K562 (cell line): ENCODE measurements around the gene RBM26. TPM values are rescaled to one million over a fixed set of nuclear protein-coding genes. Genes with fewer than 3 reads are reported as not detected.

ENCODE experiments used
- ATAC-seq: fragments of 200-7000 bp; cut with Tn5 transposase; 3 replicates; pipeline ENCODE4 v1.9.1; 2020; ENCODE audit warnings: moderate library complexity
- BruUV-seq: library from RNA; stranded (reverse); fragments of 400-500 nt; replicated peaks from 2 replicates; lab custom pipeline; 2021; lab: Mats Ljungman, UMichigan
- CTCF ChIA-PET: fragments of 300-600 bp; formaldehyde crosslinking; extraction: SDS; loops from one replicate; lab custom pipeline; 2021; ENCODE audit warnings: low intra/inter-chr PET ratio; lab: Yijun Ruan, JAX
- POLR2A ChIA-PET: fragments of 300-600, 350-650 bp; sonication (Branson Sonifier 250); formaldehyde crosslinking; extraction: SDS; loops from one replicate; lab custom pipeline; 2021; ENCODE audit warnings: antibody characterized with exemption, inconsistent platforms; lab: Yijun Ruan, JAX
- DNase-seq, 4 experiments: peaks; one replicate each; pipeline versions ENCODE4 v3.0.0 to v3.0.0-alpha.2; 2011 to 2018; ENCODE audit warnings: low spot score in 3 of 4, mixed read lengths in 3 of 4; ENCODE audit errors: extremely low read depth in 1 of 4
- FAIRE-seq: peaks from 2 replicates; lab custom pipeline; 2011; peaks lifted over from hg19 to GRCh38; lab: Jason Lieb, UNC
- H2AFZ ChIP-seq: 2 replicates; pipeline ENCODE4 v1.6.0; 2011; ENCODE audit warnings: low read depth, low read length, control low read depth, inconsistent platforms
- H3K27ac ChIP-seq: fragments of 200-600 bp; 3 replicates; pipeline ENCODE4 v1.8.0; 2011; ENCODE audit warnings: low read depth, mild to moderate bottlenecking, control low read depth, inconsistent platforms, low read length, moderate library complexity, mixed read lengths; ENCODE audit errors: extremely low read depth
- H3K27me3 ChIP-seq, 2 experiments: fragments of 300-600 bp in 1 of 2; 2 replicates in 1 of 2; 3 replicates in 1 of 2; pipeline versions ENCODE4 v1.6.0 to v1.8.0; 2011; ENCODE audit warnings: inconsistent platforms in 2 of 2, low read length in 2 of 2, mild to moderate bottlenecking in 1 of 2, mixed read lengths in 1 of 2, moderate library complexity in 1 of 2; ENCODE audit not compliant: control insufficient read depth in 2 of 2, insufficient read depth in 2 of 2
- H3K36me3 ChIP-seq: fragments of 300-600 bp; 3 replicates; pipeline ENCODE4 v1.8.0; 2011; ENCODE audit warnings: mild to moderate bottlenecking, low read length, inconsistent platforms; ENCODE audit not compliant: control insufficient read depth, insufficient read depth
- H3K4me1 ChIP-seq, 2 experiments: fragments of 200-600 bp in 1 of 2; replicated peaks in 1 of 2; 2 replicates in 1 of 2; 3 replicates in 1 of 2; pipeline versions ENCODE4 v1.5.1 to v1.8.0; 2011; ENCODE audit warnings: inconsistent platforms in 2 of 2, low read length in 2 of 2, mild to moderate bottlenecking in 1 of 2, mixed read lengths in 1 of 2, moderate library complexity in 1 of 2; ENCODE audit not compliant: control insufficient read depth in 2 of 2, insufficient read depth in 2 of 2
- H3K4me2 ChIP-seq: 2 replicates; pipeline ENCODE4 v1.6.1; 2011; ENCODE audit warnings: low read length, control low read depth, inconsistent platforms, mixed read lengths; ENCODE audit not compliant: insufficient read depth
- H3K4me3 ChIP-seq: fragments of 200-600 bp; sonication (generic), shearing (Covaris generic); 2 replicates; pipeline ENCODE4 v1.5.1; 2016; ENCODE audit warnings: control low read depth, inconsistent platforms
- H3K79me2 ChIP-seq: fragments of 200-600 bp; 3 replicates; pipeline ENCODE4 v1.8.0; 2011; ENCODE audit warnings: low read length, inconsistent platforms; ENCODE audit not compliant: control insufficient read depth, insufficient read depth
- H3K9ac ChIP-seq, 2 experiments: 2 replicates each; pipeline versions ENCODE4 v1.6.0 to v1.6.1; 2011; ENCODE audit warnings: low read depth in 2 of 2, low read length in 2 of 2, control low read depth in 1 of 2, inconsistent platforms in 1 of 2, mild to moderate bottlenecking in 1 of 2, mixed read lengths in 1 of 2; ENCODE audit not compliant: insufficient read depth in 1 of 2
- H3K9me1 ChIP-seq: one replicate; pipeline ENCODE4 v1.6.0; 2011; ENCODE audit warnings: inconsistent platforms, mild to moderate bottlenecking, low read length, moderate library complexity; ENCODE audit not compliant: control insufficient read depth, insufficient read depth
- H3K9me3 ChIP-seq: replicated peaks from 2 replicates; pipeline ENCODE4 v1.5.1; 2011; ENCODE audit warnings: low read depth, low read length, inconsistent platforms; ENCODE audit not compliant: control insufficient read depth, insufficient read depth
- H4K20me1 ChIP-seq: replicated peaks from 2 replicates; pipeline ENCODE4 v1.6.1; 2011; ENCODE audit warnings: low read length, inconsistent platforms, mixed read lengths; ENCODE audit not compliant: control insufficient read depth, insufficient read depth
- E2F3 ChIP-seq: fragments of 250-450 bp; sonication (Bioruptor Pico); IDR thresholded peaks from 2 replicates; pipeline ENCODE4 v1.4.0; 2020; ENCODE audit warnings: mild to moderate bottlenecking
- MEF2A ChIP-seq: IDR thresholded peaks from 2 replicates; pipeline ENCODE4 v1.6.1; 2011; ENCODE audit warnings: low read depth, mild to moderate bottlenecking, low read length, moderate library complexity; ENCODE audit not compliant: control insufficient read depth
- POLR2AphosphoS5 ChIP-seq: IDR thresholded peaks from 2 replicates; pipeline ENCODE4 v1.6.1; 2011; ENCODE audit warnings: mild to moderate bottlenecking, low read depth, low read length, moderate library complexity; ENCODE audit not compliant: control insufficient read depth, insufficient read depth
- RBM39 ChIP-seq: fragments of 200-400 bp; formaldehyde crosslinking; optimal IDR thresholded peaks from 2 replicates; pipeline ENCODE3; 2018; ENCODE audit warnings: low read depth, low read length
- SMARCA4 ChIP-seq: fragments of 450-650 bp; IDR thresholded peaks from 2 replicates; pipeline ENCODE4 v1.6.1; 2016
- SRSF9 ChIP-seq: fragments of 200-400 bp; formaldehyde crosslinking; IDR thresholded peaks from 2 replicates; pipeline ENCODE4 v1.6.1; 2017; ENCODE audit warnings: low read depth, low read length, borderline replicate concordance
- TAF1 ChIP-seq: IDR thresholded peaks from 2 replicates; pipeline ENCODE4 v1.6.1; 2011; ENCODE audit warnings: mild to moderate bottlenecking, low read length, moderate library complexity; ENCODE audit not compliant: insufficient read depth, control insufficient read depth, severe bottlenecking; ENCODE audit errors: extremely low read depth
- ZBTB1 ChIP-seq: sonication (generic); formaldehyde crosslinking; IDR thresholded peaks from 2 replicates; pipeline ENCODE4 v1.8.1; 2023; ENCODE audit warnings: missing genetic modification reagents, low read depth, mild to moderate bottlenecking, borderline replicate concordance
- WGBS: fragments of 100-300 bp; shearing (Covaris generic); methylation state at CpG from one replicate; pipeline ENCODE4 v1.1.6; 2016; ENCODE audit warnings: low coverage, mixed read lengths; ENCODE audit not compliant: insufficient coverage; ENCODE audit errors: missing lambda C conversion rate; 5-methylcytosine and 5-hydroxymethylcytosine counted together
- in situ Hi-C: fragments of 300-500 bp; cut with MboI; formaldehyde crosslinking; loops from 4 replicates; pipeline ENCODE4 v1.15.0; 2018; ENCODE audit warnings: inconsistent platforms, mixed read lengths
- intact Hi-C: fragments of 100-400 bp; cut with micrococcal nuclease; formaldehyde crosslinking; loops from 2 replicates; pipeline ENCODE4 v1.14.2; 2022
- polyA plus RNA-seq, 8 experiments: library from polyadenylated mRNA; depleted of rRNA in 4 of 8; stranded (reverse) in 5 of 8; unstranded in 3 of 8; fragments of >200 nt; fragmentation: Nextera tagmentation in 2 of 8; fragmentation: Illumina TruSeq in 1 of 8; extraction: Ambion mirVana in 2 of 8; extraction: Trizol in 1 of 8; gene quantifications; 2 replicates each; pipeline versions ENCODE4 v1.2.1 to v1.2.3, GENCODE V29; 2011 to 2014; ENCODE audit warnings: inconsistent platforms in 1 of 8, missing spikeins in 1 of 8
- total RNA-seq, 7 experiments: library from RNA; depleted of rRNA in 6 of 7; stranded (reverse); fragments of >200 nt in 6 of 7; fragmentation: Illumina TruSeq in 2 of 7; extraction: Trizol in 2 of 7; gene quantifications; 2 replicates each; pipeline versions ENCODE4 v1.2.1 to v1.2.3, GENCODE V29; 2011 to 2021; ENCODE audit warnings: low replicate concordance in 1 of 7

RBM26 gene
- total and polyA plus RNA-seq, 9 of the 15 experiments (the other 6 are each of a cell fraction or from before 2014, with no cell fraction given) = 10.0 to 42.4 (median 26.4) TPM

- H3K9ac ChIP-seq = no peak overlapping the region
- no peaks in the 10 kb centered on the region for H3K36me3 ChIP-seq
- intact Hi-C loops (no loop called here), in situ Hi-C loops (no loop called here)
- DNase-seq = no peak
- no peaks in the 10 kb centered on the region for H3K9me3 ChIP-seq
- H3K4me2 ChIP-seq = no peak overlapping the region
- ChIA-PET CTCF (no interaction called here), POLR2A (no interaction called here)
- H3K9me1 ChIP-seq = no peaks in the 10 kb centered on the region
- BruUV-seq = no TSS peak
- H3K4me1 ChIP-seq = no peaks in the 10 kb centered on the region
- 0% methylated on average over 3 of the region's 3 CpGs for WGBS
- ATAC-seq = no peak
- H2AFZ ChIP-seq = no peak overlapping the region
- H3K79me2 ChIP-seq = no peaks in the 10 kb centered on the region
- no peak overlapping the region for H3K4me3 ChIP-seq
- no peak for TF ChIP-seq SRSF9
- no peak for TF ChIP-seq RBM39
- TF ChIP-seq TAF1 = no peak
- TF ChIP-seq E2F3 (CRISPR knock-in tag) = no peak
- TF ChIP-seq POLR2AphosphoS5 = no peak
- TF ChIP-seq ZBTB1 (CRISPR knock-in tag) = no peak
- no peak for TF ChIP-seq SMARCA4
- no peak for TF ChIP-seq MEF2A
- no peaks in the 10 kb centered on the region; a peak in 2 of 5 replicates for H3K27me3 ChIP-seq
- no peak overlapping the region for H3K27ac ChIP-seq
- no peak for FAIRE-seq
- no peaks in the 10 kb centered on the region for H4K20me1 ChIP-seq
Measured at GRCh38 chr13:79285159-79285558, 120.9 kb downstream of the RBM26 start.
